ENCODE results near the gene MBOAT1.
"Not testable (repeated sequence)": the region's sequence is repeated elsewhere in the genome, so short reads cannot be mapped to it uniquely, and the experiment has no call there.

MBOAT1 gene, protein sequence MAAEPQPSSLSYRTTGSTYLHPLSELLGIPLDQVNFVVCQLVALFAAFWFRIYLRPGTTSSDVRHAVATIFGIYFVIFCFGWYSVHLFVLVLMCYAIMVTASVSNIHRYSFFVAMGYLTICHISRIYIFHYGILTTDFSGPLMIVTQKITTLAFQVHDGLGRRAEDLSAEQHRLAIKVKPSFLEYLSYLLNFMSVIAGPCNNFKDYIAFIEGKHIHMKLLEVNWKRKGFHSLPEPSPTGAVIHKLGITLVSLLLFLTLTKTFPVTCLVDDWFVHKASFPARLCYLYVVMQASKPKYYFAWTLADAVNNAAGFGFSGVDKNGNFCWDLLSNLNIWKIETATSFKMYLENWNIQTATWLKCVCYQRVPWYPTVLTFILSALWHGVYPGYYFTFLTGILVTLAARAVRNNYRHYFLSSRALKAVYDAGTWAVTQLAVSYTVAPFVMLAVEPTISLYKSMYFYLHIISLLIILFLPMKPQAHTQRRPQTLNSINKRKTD

DNA sequence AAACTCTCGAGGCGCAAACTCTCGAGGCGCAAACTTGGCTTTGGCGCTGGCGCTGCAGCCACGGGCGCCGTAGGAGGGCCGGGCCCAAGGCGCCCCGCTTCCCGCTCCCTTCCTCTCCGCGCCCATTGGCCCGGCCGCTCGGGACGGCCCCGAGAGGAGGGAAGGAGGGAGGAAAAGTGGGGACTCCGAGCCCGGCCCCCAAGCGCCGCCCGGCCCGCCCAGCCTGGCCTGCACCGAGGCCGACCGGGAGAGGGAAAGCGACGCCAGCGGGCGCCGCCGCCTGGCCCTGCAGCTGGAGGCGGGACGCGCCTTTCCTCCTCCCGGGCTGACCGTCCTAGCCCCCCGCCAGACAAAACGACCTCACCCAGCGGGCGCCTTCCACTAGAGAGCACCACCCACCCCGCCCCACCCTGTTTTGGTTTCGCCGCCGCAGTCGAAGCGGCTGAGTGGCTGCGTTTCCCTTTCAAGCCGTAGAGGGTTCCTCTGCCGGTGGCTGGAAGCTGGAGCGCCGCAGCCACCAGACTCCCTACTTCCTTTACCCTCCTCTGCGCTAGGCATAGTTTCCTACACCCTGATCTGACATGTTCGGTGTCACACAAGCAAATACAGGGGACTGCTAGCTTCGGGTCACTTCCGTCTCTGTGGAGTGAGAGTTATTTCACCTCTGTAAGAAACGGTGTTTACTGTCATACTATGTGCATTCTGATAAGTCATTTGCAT lies at the start of gene MBOAT1:
TSS of gene MBOAT1 (minus strand) at position 78 of the 720 bp plus-strand sequence. CDS start 235 bp downstream, outside the sequence.
- peak; percentile 72 for DNase-seq (ENCODE audit: low read depth)

DNA sequence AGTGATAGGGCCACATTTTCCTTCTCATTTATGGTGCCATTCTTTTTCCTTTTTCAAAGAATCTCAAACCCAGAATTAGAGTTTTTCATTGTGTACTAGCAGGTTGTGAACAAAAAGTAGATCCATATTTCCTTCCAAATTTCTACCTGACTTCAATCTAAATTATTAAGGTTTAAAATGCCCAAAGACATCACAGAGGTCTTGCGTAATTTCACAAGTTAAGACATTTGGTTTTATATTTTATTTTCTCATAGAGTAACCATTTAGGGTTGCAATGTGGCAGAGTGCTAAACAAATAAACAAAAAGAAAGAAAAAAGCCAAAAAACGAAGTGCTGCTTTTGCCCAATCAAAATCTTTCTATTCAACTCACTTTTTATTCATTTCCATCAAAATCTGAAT lies 49.4 kb upstream of the MBOAT1 start:
- DNase-seq (ENCODE audit: low read depth): no peak

DNA sequence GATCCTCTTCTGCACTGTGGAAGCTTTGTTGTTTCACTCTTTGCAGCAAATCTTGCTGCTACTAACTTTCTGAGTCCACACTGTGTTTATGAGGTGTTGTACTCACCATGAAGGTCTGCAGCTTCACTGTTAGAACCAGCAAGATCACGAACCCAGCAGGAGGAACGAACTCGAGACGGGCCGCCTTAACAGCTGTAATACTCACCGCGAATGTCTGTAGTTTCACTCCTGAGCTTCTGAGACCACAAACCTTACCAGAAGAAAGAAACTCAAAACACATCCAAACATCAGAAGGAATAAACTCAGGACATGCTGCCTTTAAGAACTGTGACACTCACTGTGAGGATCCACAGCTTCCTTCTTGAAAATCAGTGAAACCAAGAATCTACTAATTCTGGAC lies 48.1 kb upstream of the MBOAT1 start:
- no peak for DNase-seq (ENCODE audit: low read depth)

DNA sequence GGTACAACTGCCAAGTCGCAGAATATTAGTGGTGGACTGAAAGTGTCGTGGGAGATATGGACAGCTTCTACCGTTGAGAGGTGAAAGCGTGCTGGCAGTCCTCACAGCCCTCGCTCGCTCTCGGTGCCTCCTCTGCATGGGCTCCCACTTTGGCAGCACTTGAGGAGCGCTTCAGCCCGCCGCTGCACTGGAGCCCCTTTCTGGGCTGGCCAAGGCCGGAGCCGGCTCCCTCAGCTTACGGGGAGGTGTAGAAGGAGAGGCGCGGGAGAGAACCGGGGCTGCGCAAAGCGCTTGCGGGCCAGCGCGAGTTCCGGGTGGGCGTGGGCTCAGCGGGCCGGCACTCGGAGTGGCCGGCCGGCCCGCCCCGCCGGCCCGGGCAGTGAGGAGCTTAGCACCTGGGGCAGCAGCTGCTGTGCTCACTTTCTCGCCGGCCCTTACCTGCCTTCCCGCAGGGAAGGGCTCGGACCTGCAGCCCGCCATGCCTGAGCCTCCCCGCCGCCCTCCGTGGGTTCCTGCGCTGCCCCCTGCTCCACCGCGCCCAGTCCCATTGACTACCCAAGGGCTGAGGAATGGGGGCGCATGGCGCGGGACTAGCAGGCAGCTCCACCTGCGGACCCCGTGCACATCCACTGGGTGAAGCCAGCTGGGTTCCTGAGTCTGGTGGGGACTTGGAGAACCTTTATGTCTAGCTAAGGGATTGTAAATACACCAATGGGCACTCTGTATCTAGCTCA lies 47.2 kb upstream of the MBOAT1 start:
- no peak for DNase-seq (ENCODE audit: low read depth)

DNA sequence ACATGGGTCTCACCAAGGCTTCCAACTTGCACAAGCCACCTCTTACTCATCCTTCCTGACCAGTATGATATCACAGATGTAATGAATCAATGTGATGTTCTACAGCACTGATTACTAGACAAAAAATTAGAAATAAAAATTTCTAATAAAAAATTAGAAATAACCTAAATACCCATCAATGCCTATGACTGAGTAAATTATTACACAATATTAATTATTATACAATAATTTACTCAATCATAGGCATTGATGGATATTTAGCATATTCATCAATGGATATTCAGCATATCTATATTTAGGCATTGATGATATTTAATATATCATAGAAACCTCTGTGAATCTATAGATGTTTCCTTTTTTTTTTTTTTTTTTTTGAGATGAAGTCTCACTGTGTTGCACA lies 43.2 kb upstream of the MBOAT1 start:
- no peak for DNase-seq (ENCODE audit: low read depth)

DNA sequence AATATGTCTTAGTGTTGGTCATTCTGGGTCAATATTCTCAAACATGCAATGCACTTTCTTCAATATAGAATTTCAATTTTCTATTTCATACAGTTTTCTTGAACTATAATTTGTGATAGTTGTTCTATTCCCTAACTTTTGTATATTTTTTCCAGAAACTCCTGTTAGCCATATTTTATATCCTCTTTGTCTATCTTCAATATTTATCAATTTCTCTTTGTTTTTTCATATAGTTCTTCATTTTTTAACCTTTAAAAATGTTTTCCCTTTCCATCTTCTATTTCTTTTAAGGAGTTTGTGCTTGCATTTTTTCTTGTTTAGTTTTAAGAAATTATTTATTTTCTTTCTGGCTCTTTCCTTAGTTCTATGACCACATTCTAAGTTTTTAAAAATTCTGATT lies 42.0 kb upstream of the MBOAT1 start:
- no peak for DNase-seq (ENCODE audit: low read depth)

DNA sequence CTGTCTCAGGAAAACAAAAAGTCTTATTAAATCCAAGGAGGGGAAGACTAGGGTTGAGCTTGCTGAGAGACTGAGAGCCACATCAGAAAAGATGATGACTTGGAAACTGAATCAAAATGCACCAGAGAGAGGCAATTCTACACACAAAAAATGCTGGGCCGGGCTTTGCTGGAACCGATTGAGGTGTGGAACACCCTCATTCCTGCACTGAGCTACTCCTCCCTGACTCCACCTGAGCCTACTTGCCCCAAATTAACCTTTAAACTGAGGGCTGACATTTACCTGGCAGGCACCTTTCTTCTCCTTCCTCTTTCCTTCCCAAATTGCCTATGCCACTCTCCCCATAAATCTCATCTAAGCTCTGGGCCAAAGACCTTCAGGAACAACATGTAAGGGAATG lies 40.8 kb upstream of the MBOAT1 start:
- DNase-seq (ENCODE audit: low read depth): no peak

DNA sequence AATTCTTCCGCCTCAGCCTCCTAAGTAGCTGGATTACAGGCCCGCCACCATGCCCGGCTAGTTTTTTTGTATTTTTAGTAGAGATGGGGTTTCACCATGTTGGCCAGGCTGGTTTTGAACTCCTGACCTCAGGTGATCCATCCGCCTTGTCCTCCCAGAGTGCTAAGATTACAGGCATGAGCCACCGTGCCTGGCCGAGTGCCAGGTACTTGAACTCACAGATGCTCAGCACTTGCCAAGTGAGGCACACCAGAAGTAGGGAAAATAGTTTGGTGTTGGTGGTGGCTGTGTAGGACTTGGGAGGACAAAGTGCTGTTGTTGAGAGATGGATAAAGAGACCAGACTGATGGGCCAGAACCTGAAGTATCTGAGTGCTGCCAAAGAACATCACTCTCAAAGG lies 40.0 kb upstream of the MBOAT1 start:
- no peak for DNase-seq (ENCODE audit: low read depth)

DNA sequence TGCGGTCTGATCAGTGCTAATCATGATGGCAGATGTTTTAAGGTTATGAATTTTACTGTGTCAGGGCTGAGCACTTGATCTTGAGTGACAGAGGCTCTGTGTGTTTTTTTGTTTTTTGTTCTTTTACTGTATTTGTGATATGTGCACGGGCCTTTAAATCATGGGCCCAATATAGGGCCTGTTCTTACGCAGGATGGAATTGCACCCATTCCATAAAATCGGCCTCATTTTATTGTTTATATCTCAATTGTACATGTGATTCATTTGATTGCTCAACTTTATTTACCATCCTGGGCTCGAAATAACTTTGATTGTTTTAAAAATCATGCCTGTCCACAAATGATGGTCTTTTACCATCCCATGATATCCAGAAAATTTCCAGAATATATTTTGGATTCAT lies 39.3 kb upstream of the MBOAT1 start:
- no peak for DNase-seq (ENCODE audit: low read depth)

DNA sequence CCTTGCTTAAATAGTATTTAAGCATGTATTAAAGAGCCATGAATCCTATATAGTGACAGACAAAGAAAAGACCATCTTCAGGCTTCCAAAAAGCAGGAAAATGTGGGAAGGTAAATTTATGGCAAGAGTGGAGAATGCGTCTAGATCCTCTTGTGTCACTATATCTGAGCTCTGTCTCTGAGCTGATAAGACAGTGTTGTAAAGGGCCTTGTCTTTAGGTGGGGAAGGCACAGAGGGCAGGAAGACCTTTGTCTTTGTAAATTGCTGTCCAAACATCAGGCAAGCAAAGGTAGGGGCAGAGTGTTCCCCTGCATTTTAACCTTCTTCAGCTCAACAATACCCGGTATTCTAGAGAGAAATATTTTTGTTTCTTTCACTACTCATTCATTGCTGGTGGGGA lies 33.9 kb upstream of the MBOAT1 start:
- DNase-seq (ENCODE audit: low read depth): no peak

DNA sequence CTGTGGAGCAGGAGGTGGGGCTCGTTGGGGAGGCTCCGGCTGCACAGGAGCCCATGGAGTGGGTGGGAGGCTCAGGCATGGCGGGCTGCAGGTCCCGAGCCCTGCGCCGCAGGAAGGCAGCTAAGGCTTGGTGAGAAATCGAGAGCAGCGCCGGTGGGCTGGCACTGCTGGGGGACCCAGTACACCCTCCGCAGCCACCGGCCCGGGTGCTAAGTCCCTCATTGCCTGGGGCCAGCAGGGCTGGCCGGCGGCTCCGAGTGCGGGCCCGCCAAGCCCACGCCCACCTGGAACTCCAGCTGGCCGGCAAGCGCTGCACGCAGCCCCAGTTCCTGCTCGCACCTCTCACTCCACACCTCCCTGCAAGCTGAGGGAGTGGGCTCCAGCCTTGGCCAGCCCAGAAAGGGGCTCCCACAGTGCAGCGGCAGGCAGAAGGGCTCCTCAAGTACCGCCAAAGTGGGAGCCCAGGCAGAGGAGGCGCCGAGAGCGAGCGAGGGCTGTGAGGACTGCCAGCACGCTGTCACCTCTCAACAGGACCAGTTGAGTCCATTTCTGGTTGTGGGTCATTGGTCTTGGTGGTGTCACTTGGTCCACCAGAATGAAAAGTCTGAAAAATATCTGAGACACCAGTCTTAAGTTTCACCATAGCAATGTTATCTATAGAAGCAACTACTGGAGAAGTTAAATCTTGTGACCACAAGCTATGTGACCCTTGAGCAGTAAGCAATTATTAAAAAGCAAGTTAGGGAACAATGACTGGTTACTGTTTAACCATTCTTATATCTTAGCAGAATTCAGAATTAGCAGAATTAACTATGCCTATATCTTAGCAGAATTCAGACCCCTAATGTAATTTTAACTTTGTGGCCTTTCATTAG lies 32.8 kb upstream of the MBOAT1 start:
- not testable (repeated sequence) for DNase-seq (ENCODE audit: low read depth)

DNA sequence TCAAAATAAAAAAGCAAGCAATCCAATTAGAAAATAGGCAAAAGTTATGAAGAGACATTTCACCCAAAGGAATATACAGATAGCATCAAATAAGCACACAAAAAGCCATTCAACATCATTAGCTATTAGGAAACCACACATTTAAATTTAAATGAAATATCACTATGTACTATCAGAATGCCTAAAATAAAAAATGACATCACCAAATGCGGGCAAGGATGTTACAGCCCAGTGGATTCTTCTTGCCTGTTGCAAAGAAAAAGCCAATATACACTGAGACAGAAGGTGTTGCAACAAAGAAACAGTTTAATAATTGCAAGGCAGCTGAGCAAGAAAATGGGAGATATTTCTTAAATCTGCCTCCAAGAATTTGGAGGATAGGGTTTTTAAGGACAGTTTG lies 31.0 kb upstream of the MBOAT1 start:
- DNase-seq (ENCODE audit: low read depth): no peak

DNA sequence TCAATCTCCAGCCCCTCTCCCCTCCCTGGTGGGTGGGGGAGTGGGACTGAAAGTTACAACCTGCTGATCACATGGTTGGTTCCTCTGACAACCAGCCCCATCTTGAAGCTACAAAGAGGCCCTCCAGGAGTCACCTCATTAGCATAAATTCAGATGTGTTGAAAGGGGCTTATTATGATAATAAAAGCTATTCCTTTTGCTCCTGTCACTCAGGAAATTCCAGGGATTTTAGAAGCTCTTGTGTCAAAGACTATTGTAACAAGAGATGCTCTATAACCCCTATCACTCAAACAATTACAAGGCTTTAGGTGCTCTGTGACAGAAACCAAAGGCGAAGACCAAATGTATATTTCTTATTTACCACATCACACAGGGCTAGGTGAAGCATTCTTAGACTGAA lies 30.1 kb upstream of the MBOAT1 start:
- no peak for DNase-seq (ENCODE audit: low read depth)

DNA sequence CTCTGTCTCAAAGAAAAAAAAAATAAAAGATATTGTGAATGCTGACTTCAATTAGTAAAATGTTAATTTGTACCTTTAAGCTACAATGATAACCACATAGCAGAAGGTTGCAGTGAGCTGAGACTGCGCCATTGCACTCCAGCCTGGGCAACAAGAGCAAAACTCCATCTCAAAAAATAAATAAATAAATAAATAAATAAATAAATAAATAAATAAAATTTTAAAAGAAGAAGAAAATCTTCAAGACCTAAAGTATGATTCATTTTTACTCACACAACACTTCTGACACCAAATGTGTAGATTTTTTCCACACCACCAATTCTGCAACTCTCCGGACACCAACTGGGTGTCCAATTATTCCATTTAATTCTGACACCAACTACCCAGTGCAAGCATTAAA lies 28.8 kb upstream of the MBOAT1 start:
- no peak for DNase-seq (ENCODE audit: low read depth)

DNA sequence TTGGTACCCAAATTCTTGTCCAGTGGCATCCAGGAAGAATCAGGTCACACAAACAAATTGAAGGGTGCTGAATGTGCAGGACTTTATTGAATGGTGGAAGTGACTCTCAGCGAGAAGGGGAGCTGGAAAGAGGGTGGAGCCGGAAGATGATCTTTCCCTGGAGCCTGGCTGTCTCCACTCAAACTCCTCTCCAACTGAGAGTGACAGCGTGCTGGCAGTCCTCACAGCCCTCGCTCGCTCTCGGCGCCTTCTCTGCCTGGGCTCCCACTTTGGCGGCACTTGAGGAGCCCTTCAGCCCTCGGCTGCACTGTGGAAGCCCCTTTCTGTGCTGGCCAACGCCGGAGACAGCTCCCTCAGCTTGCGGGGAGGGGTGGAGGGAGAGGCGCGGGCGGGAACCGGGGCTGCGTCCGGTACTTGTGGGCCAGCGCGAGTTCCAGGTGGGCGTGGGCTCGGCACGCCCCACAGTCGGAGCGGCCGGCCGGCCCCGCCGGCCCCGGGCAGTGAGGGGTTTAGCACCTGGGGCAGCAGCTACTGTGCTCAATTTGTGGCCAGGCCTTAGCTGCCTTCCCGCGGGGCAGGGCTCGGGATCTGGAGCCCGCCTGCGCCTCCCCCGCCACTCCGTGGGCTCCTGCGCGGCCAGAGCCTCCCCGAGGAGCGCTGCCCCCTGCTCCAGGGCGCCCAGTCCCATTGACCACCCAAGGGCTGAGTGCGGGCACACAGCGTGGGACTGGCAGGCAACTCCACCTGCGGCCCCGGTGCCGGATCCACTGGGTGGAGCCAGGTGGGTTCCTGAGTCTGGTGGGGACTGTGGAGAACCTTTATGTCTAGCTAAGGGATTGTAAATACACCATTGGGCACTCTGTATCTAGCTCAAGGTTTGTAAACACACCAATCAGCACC lies 26.7 kb upstream of the MBOAT1 start:
- DNase-seq (ENCODE audit: low read depth): no peak

DNA sequence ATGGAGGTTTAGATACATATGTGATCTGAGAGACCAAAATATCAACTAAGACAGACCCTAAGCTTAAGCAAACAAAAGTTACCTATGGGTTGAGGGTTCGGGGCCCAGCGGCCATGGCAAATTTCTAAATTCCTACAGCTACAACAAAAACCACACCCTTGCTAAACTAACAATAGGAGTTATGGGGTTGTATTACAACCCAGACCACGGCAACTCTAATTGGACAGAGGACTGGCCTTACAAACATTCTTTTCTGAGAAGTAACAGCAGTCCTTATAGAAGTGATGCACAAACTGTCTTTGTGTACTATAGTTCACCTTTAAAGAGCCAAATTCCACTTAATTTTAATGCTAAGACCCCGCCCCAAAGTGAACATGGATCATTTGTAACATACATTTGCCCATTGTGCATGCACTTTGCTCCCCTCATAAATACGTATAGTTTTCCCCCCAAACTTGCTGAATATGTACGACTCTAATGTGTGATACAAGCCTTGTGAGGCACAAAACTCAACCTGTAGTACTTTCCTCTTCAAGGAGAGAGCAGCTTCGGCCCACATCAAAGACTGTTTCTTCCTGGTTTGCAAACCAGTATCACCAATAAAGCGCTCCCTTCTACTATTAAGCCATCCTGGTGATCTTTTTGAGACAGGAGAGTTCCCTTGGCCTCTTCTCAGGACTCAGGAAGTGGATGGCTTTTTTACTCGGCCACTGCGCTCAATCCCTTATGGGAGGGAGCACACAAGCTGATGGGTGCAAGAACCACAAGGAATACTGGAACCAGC lies 25.6 kb upstream of the MBOAT1 start:
- DNase-seq (ENCODE audit: low read depth): no peak

DNA sequence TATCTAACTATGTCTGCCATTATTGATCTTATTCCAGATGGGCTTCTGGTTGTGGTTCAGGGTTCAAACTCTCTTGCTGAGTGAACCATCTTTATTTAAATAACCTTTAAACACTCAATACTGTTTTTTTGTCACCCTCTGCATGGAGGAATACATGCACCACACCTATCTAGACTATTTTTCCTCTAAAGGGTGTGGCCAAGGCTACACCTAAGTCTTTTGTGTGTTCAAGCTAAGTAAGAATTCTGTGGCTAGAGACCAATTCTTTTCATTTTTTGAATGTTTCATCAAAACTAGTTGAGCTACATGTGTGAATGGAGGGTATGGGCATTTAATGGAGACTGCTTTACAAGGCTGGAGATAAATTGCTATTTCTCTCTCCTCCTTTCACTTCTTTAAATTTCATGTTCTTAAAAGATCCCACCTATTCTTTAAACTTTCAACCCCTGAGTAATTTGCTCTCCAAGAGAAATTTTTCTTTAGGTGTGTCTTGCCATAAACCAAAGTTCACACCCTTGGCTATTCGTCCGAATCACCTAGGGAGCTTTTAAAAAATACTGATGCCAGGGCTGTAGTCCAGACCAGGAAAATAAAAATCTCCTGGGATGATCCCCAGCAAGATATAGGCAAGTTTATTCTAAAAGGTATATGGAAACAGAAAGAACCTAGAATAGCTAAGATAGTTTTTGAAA lies 24.8 kb upstream of the MBOAT1 start:
- DNase-seq (ENCODE audit: low read depth): no peak

DNA sequence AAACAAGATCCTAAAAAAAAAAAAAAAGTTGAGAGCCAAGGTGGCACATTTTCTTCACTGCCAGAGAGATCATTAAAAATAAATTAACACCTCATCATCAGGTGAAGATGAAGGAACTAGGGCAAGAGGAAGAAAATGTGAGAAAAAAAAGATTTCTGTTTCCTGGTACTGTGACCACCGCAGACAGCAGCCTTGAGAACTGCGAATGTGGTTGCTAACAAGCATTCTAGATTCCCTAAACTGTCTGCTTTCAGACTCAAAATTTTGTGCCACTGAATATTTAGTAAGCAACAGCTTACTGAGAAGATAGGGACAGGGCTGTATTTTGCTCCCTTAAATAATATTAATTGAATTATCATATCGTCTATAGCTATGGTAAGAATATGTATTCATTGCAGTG lies 24.1 kb upstream of the MBOAT1 start:
- no peak for DNase-seq (ENCODE audit: low read depth)

DNA sequence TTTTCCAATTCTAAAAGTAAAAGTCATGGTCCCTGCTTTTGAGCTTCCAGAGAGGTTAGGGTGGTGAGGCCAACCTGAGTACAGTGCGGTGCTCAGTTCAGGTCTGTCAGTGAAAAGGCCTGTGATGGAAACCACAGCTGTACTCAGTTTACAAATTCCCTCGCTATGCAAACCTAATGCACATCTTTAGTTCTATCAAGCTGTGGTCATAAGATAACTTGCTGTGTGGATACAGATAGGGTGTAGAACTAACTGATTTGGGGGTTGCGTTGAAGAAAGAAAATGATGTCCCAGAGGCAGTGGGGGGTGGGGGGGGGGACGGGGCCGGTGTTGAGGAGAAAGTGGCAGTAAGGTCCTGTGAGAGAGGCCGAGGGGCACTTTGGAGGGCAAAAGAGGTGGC lies 22.8 kb upstream of the MBOAT1 start:
- DNase-seq (ENCODE audit: low read depth): no peak

All from activated T-cell treated with anti-CD3 and anti-CD28 coated beads for 48 hours (primary cell).